Measurements from ENCODE around the gene TRPC5OS.

The TRPC5OS gene

GRCh38 chrX:111914398-111915090 lies 38.6 kb downstream of the TRPC5OS start:
- DNase-seq, result no peak

GRCh38 chrX:111917591-111917990 lies 41.6 kb downstream of the TRPC5OS start:
- no peak for DNase-seq

- DNase-seq, result no peak
Observed at GRCh38 chrX:111928456-111928855, 52.5 kb downstream of the TRPC5OS start.

Measured in GOT3 (cell line).